Coronary artery (tissue), 2 donors: Measurements from ENCODE around the gene MCRS1.
"Not testable (repeated sequence)": the region's sequence is repeated elsewhere in the genome, so short reads cannot be mapped to it uniquely, and the experiment has no call there.

ENCODE experiments used
- DNase-seq: peaks from one replicate; pipeline ENCODE4 v3.0.0-alpha.2; 2017; ENCODE audit warnings: low spot score
- H3K27ac ChIP-seq, 2 donors: fragments of 200-600 bp; sonication (generic); one replicate each; pipeline ENCODE4 v1.5.1; 2016 to 2019
- H3K4me3 ChIP-seq: fragments of 200-600 bp; sonication (generic); 2 replicates; pipeline ENCODE4 v1.5.1; 2016; ENCODE audit warnings: mild to moderate bottlenecking, moderate library complexity
- CTCF ChIP-seq: fragments of 200-600 bp; sonication (generic); IDR thresholded peaks from one replicate; pipeline ENCODE4 v1.5.1; 2019; ENCODE audit warnings: antibody characterized with exemption

Gene MCRS1, protein sequence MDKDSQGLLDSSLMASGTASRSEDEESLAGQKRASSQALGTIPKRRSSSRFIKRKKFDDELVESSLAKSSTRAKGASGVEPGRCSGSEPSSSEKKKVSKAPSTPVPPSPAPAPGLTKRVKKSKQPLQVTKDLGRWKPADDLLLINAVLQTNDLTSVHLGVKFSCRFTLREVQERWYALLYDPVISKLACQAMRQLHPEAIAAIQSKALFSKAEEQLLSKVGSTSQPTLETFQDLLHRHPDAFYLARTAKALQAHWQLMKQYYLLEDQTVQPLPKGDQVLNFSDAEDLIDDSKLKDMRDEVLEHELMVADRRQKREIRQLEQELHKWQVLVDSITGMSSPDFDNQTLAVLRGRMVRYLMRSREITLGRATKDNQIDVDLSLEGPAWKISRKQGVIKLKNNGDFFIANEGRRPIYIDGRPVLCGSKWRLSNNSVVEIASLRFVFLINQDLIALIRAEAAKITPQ

GRCh38 chr12:49567611-49568441, at the start of gene MCRS1:
MCRS1 (minus strand) TSS chr12:49568142; CDS start chr12:49566731, 1,411 bp downstream.
- no peak for TF ChIP-seq CTCF

DNA sequence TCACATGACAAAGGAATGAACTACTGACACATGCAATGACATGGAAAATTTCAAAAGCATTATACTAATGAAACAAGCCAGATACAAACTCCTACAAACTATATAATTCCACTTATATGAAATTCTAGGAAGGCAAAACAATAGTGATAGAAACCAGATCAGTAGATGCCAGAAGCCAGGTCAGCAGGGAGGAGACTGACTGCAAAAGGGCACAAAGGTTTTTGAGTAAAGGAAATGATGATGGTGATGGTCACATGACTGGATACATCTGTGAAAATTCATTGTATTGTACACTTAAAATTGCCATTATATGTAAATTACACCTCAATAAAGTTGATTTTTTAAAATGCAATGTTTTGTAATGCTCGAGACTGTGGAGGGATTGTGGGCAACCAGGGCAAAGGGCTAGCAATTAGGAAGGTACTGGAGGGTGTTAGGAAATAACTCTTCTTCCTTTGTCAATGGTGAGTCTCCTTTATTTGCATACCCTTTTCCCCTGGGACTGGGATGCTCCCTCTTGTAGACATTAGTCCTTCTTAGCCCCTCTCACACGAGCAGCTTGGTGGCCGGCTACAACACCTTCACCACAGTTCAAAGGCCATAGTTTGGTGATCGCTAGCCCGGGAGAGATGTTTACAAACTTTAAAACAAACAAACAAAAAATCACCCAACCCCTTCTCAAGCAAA, 48.7 kb upstream of the MCRS1 start:
- no peak for DNase-seq
- TF ChIP-seq CTCF, result no peak
- Histone ChIP-seq H3K4me3 (no peak overlapping the region), H3K27ac (no peak overlapping the region)

More at GRCh38 chr12:49567611-49568441, at the start of gene MCRS1:
- peak; percentile 89 for DNase-seq
- H3K4me3 ChIP-seq, result peak within 1 kb of the TSS; percentile 82
- peak within 1 kb of the TSS; percentile 69 to 83 for H3K27ac ChIP-seq

GRCh38 chr12:49615725-49616124, 47.8 kb upstream of the MCRS1 start:
- no peak overlapping the region for H3K4me3 ChIP-seq
- no peak for TF ChIP-seq CTCF
- H3K27ac ChIP-seq, result no peak overlapping the region
- DNase-seq, result no peak

GRCh38 chr12:49612210-49612609, 44.3 kb upstream of the MCRS1 start:
- Histone ChIP-seq H3K27ac (no peak overlapping the region), H3K4me3 (no peak overlapping the region)
- no peak for TF ChIP-seq CTCF
- no peak for DNase-seq

DNA sequence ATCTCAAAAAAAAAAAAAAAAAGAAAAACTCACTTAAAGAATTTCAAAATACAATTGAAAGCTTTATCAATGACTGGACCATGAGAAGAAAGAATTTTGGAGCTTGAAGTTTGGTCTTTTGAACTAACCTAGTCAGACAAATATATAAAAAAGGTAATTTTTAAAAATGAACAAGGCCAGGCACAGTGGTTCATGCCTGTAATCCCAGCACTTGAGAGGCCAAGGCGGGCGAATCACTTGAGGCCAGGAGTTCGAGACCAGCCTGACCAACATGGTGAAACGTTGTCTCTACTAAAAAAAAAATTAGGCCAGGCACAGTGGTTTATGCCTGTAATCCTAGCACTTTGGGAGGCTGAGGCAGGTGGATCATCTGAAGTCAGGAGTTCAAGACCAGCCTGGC, 42.8 kb upstream of the MCRS1 start:
- H3K4me3 ChIP-seq, H3K27ac ChIP-seq, DNase-seq: not testable (repeated sequence)

- Histone ChIP-seq H3K4me3 (no peak overlapping the region), H3K27ac (no peak overlapping the region)
These were observed 41.9 kb upstream of the MCRS1 start for GRCh38 chr12:49609875-49610154.

More at GRCh38 chr12:49609875-49610154, 41.9 kb upstream of the MCRS1 start:
- no peak for DNase-seq
- no peak for TF ChIP-seq CTCF
